HCT116 (cell line): ENCODE data around the gene RXFP1. TPM values are rescaled to one million over a fixed set of nuclear protein-coding genes. Genes with fewer than 3 reads are reported as not detected.

Experiments
- ATAC-seq: fragments of 200-7000 bp; cut with Tn5 transposase; 2 replicates; pipeline ENCODE4 v1.9.1; 2020; ENCODE audit warnings: mild to moderate bottlenecking, moderate library complexity
- BruUV-seq: library from RNA; stranded (reverse); fragments of 400-500 nt; replicated peaks from 2 replicates; lab custom pipeline; 2021; lab: Mats Ljungman, UMichigan
- CTCF ChIA-PET: fragments of 300-600 bp; sonication (Branson Sonifier 250); formaldehyde crosslinking; loops from one replicate; lab custom pipeline; 2021; ENCODE audit warnings: antibody characterized with exemption; lab: Charles Lee
- POLR2A ChIA-PET: fragments of 300-600, 350-600 bp; sonication (Branson Sonifier 250); formaldehyde crosslinking; loops from one replicate; lab custom pipeline; 2021; ENCODE audit warnings: antibody characterized with exemption; lab: Charles Lee
- RAD21 ChIA-PET, 2 experiments: fragments of 300-600 bp; sonication (Branson Sonifier 250); formaldehyde crosslinking; loops; one replicate each; lab custom pipeline; 2023; ENCODE audit warnings: low total read pairs in 2 of 2; ENCODE audit not compliant: uncharacterized antibody in 2 of 2, unreplicated experiment in 2 of 2, low non-redundant PET in 1 of 2; lab: Charles Lee
- DNase-seq: peaks from one replicate; pipeline ENCODE4 v3.0.0-alpha.2; 2010; ENCODE audit warnings: low read depth, low spot score
- H2AFZ ChIP-seq: fragments of 200-600 bp; shearing (Covaris generic), sonication (generic); 2 replicates; pipeline ENCODE4 v1.6.1; 2017; ENCODE audit warnings: low read depth, mixed run types, mixed read lengths, antibody characterized with exemption, low read length; ENCODE audit not compliant: poor library complexity, severe bottlenecking
- H3K27ac ChIP-seq: 2 replicates; pipeline ENCODE4 v1.5.1; 2012; ENCODE audit warnings: low read depth, low read length
- H3K27me3 ChIP-seq: fragments of 200-600 bp; sonication (generic); 2 replicates; pipeline ENCODE4 v1.6.1; 2016; ENCODE audit warnings: mixed run types, low read length, mixed read lengths; ENCODE audit not compliant: insufficient read depth
- H3K36me3 ChIP-seq, 2 experiments: fragments of 200-500 bp in 1 of 2; fragments of 200-600 bp in 1 of 2; sonication (Bioruptor generic) in 1 of 2; sonication (generic) in 1 of 2; 2 replicates each; pipeline versions ENCODE4 v1.5.1 to v1.6.1; 2014 to 2016; ENCODE audit warnings: low read length in 2 of 2, inconsistent platforms in 1 of 2, mixed read lengths in 1 of 2, mixed run types in 1 of 2; ENCODE audit not compliant: insufficient read depth in 2 of 2, control insufficient read depth in 1 of 2
- H3K4me1 ChIP-seq, 2 experiments: fragments of 200-600 bp in 1 of 2; sonication (generic) in 1 of 2; 2 replicates each; pipeline versions ENCODE4 v1.5.1 to v1.6.1; 2012 to 2017; ENCODE audit warnings: low read length in 2 of 2, inconsistent platforms in 1 of 2, mild to moderate bottlenecking in 1 of 2, mixed read lengths in 1 of 2, mixed run types in 1 of 2, moderate library complexity in 1 of 2; ENCODE audit not compliant: insufficient read depth in 2 of 2, control insufficient read depth in 1 of 2
- H3K4me2 ChIP-seq: fragments of 200-600 bp; sonication (generic); 2 replicates; pipeline ENCODE4 v1.6.1; 2017; ENCODE audit warnings: mixed run types, low read length, mixed read lengths
- H3K4me3 ChIP-seq, 2 experiments: fragments of 200-600 bp in 1 of 2; sonication (generic) in 1 of 2; replicated peaks in 1 of 2; 2 replicates each; pipeline ENCODE4 v1.5.1; 2011 to 2016; ENCODE audit warnings: low read length in 2 of 2, control low read depth in 1 of 2, low read depth in 1 of 2, mild to moderate bottlenecking in 1 of 2, mixed read lengths in 1 of 2, mixed run types in 1 of 2
- H3K79me2 ChIP-seq: fragments of 200-600 bp; sonication (generic); 2 replicates; pipeline ENCODE4 v1.6.1; 2017; ENCODE audit warnings: mild to moderate bottlenecking, mixed run types, low read length, moderate library complexity, mixed read lengths; ENCODE audit not compliant: insufficient read depth
- H3K9ac ChIP-seq: fragments of 200-600 bp; sonication (generic); 2 replicates; pipeline ENCODE4 v1.6.1; 2016; ENCODE audit warnings: low read length, mixed read lengths
- H3K9me2 ChIP-seq: fragments of 200-600 bp; sonication (generic), shearing (Covaris generic); 2 replicates; pipeline ENCODE4 v1.6.1; 2017; ENCODE audit warnings: mixed run types, mild to moderate bottlenecking, moderate library complexity; ENCODE audit not compliant: insufficient read depth
- H3K9me3 ChIP-seq, 2 experiments: fragments of 200-500 bp in 1 of 2; fragments of 200-600 bp in 1 of 2; sonication (Bioruptor generic) in 1 of 2; sonication (generic) in 1 of 2; 2 replicates each; pipeline ENCODE4 v1.6.1; 2014 to 2017; ENCODE audit warnings: low read length in 2 of 2, mixed read lengths in 2 of 2, inconsistent platforms in 1 of 2, low read depth in 1 of 2, mild to moderate bottlenecking in 1 of 2, mixed run types in 1 of 2, moderate library complexity in 1 of 2; ENCODE audit not compliant: control insufficient read depth in 1 of 2, insufficient read depth in 1 of 2
- H4K20me1 ChIP-seq: fragments of 200-600 bp; sonication (generic), shearing (Covaris generic); 2 replicates; pipeline ENCODE4 v1.6.1; 2017; ENCODE audit warnings: mixed run types, mild to moderate bottlenecking, moderate library complexity; ENCODE audit not compliant: insufficient read depth
- ATF3 ChIP-seq: IDR thresholded peaks from 2 replicates; pipeline ENCODE4 v1.6.1; 2012
- CTCF ChIP-seq, 3 experiments: fragments of 200-600 bp in 1 of 3; sonication (generic) in 1 of 3; IDR thresholded peaks in 2 of 3; conservative IDR thresholded peaks in 1 of 3; 2 replicates each; pipeline ENCODE4 v1.5.1; 2012 to 2017; ENCODE audit warnings: low read depth in 2 of 3, low read length in 2 of 3, antibody characterized with exemption in 1 of 3, borderline replicate concordance in 1 of 3, control low read depth in 1 of 3, mild to moderate bottlenecking in 1 of 3, mixed read lengths in 1 of 3, mixed run types in 1 of 3, moderate library complexity in 1 of 3; ENCODE audit not compliant: insufficient read depth in 1 of 3
- EGR1 ChIP-seq: IDR thresholded peaks from 2 replicates; pipeline ENCODE4 v1.6.1; 2012; ENCODE audit warnings: low read depth
- EZH2phosphoT487 ChIP-seq: fragments of 200-600 bp; IDR thresholded peaks from 2 replicates; pipeline ENCODE4 v1.6.1; 2018; ENCODE audit warnings: antibody characterized with exemption, borderline replicate concordance
- JUND ChIP-seq: IDR thresholded peaks from 2 replicates; pipeline ENCODE4 v1.6.1; 2012
- MAX ChIP-seq: IDR thresholded peaks from 2 replicates; pipeline ENCODE4 v1.6.1; 2012
- REST ChIP-seq: IDR thresholded peaks from 2 replicates; pipeline ENCODE4 v1.6.1; 2012; ENCODE audit warnings: low read depth
- SIN3A ChIP-seq: IDR thresholded peaks from 2 replicates; pipeline ENCODE4 v1.6.1; 2012; ENCODE audit warnings: low read depth
- SP1 ChIP-seq: IDR thresholded peaks from 2 replicates; pipeline ENCODE4 v1.6.1; 2012; ENCODE audit warnings: low read depth
- TCF7L2 ChIP-seq: IDR thresholded peaks from 2 replicates; pipeline ENCODE4 v1.7.0; 2011; ENCODE audit warnings: borderline replicate concordance, inconsistent platforms; ENCODE audit not compliant: insufficient read depth, insufficient read length; ENCODE audit errors: extremely low read depth
- ZBTB33 ChIP-seq: IDR thresholded peaks from 2 replicates; pipeline ENCODE4 v1.6.1; 2011; ENCODE audit warnings: mild to moderate bottlenecking, low read length, moderate library complexity; ENCODE audit not compliant: insufficient replicate concordance; ENCODE audit errors: extremely low read depth
- ZFX ChIP-seq: fragments of 450-650 bp; IDR thresholded peaks from 2 replicates; pipeline ENCODE4 v1.6.1; 2017
- ZNF274 ChIP-seq: fragments of 200-500 bp; sonication (Bioruptor generic); IDR thresholded peaks from 2 replicates; pipeline ENCODE4 v1.6.1; 2014; ENCODE audit warnings: mild to moderate bottlenecking, low read depth, low read length, inconsistent platforms
- intact Hi-C: fragments of 100-400 bp; cut with micrococcal nuclease; formaldehyde crosslinking; loops from 2 replicates; pipeline ENCODE4 v1.10.0; 2022
- total RNA-seq: library from RNA; stranded (reverse); gene quantifications from one replicate; pipeline ENCODE4 v1.2.1, GENCODE V29; 2021; ENCODE audit not compliant: unreplicated experiment

The RXFP1 gene
- total RNA-seq, 1 experiment from 2014 or later, result not detected

GRCh38 chr4:158617956-158618355 is 96.3 kb downstream of the RXFP1 start:
- POLR2A ChIA-PET, result no interaction called here
- DNase-seq, result no peak

GRCh38 chr4:158621729-158622128 is 100.0 kb downstream of the RXFP1 start:
- Histone ChIP-seq H3K4me2 (no peak overlapping the region), H3K9ac (no peak overlapping the region), H3K79me2 (no peaks in the 10 kb centered on the region), H3K9me2 (no peaks in the 10 kb centered on the region), H2AFZ (no peak overlapping the region), H3K4me1 (no peaks in the 10 kb centered on the region), H3K4me3 (no peak overlapping the region), H4K20me1 (no peaks in the 10 kb centered on the region), H3K27me3 (no peaks in the 10 kb centered on the region), H3K27ac (no peak overlapping the region), H3K9me3 (no peaks in the 10 kb centered on the region), H3K36me3 (no peaks in the 10 kb centered on the region)
- ATAC-seq, result no peak
- POLR2A ChIA-PET, result no interaction called here
- RAD21 ChIA-PET, result no interaction called here
- intact Hi-C loops, result loop anchor here (10.0 kb wide), 1 partner anchor 427 kb away; no protein-coding TSS in a partner anchor
- BruUV-seq, result no TSS peak
- CTCF ChIA-PET, result no interaction called here
- DNase-seq, result no peak
- TF ChIP-seq EGR1, result no peak
- TF ChIP-seq TCF7L2, result no peak
- TF ChIP-seq JUND, result no peak
- TF ChIP-seq ZNF274, result no peak
- no peak for TF ChIP-seq SP1
- no peak for TF ChIP-seq MAX
- no peak for TF ChIP-seq ZBTB33
- TF ChIP-seq REST, result no peak
- TF ChIP-seq ATF3, result no peak
- TF ChIP-seq CTCF (IDR thresholded peaks at IDR 0.05 in 2 of 3, conservative IDR thresholded peaks at IDR 0.05 in 1 of 3; ENCODE audit: borderline replicate concordance in 1 of 3, insufficient read depth in 1 of 3, low read depth in 2 of 3, low read length in 2 of 3), result no peak

More at GRCh38 chr4:158617956-158618355, 96.3 kb downstream of the RXFP1 start:
- Histone ChIP-seq H3K36me3 (no peaks in the 10 kb centered on the region), H2AFZ (no peak overlapping the region), H3K79me2 (no peaks in the 10 kb centered on the region), H4K20me1 (no peaks in the 10 kb centered on the region), H3K4me3 (no peak overlapping the region), H3K9me3 (no peaks in the 10 kb centered on the region), H3K9ac (no peak overlapping the region), H3K27me3 (no peaks in the 10 kb centered on the region), H3K4me1 (no peaks in the 10 kb centered on the region), H3K4me2 (no peak overlapping the region), H3K27ac (no peak overlapping the region), H3K9me2 (no peaks in the 10 kb centered on the region)
- ChIA-PET CTCF (no interaction called here), RAD21 (no interaction called here)
- BruUV-seq, result no TSS peak
- intact Hi-C loops, result no loop called here
- no peak for ATAC-seq
- TF ChIP-seq ZFX, result no peak
- no peak for TF ChIP-seq EZH2phosphoT487
- TF ChIP-seq SIN3A, result no peak
